B cell (primary cell): ENCODE measurements around the gene ECI1.

Experiments used
- EZH2 ChIP-seq: IDR thresholded peaks from 2 replicates; pipeline ENCODE4 v1.6.1; 2012; ENCODE audit warnings: borderline replicate concordance, low read depth, mild to moderate bottlenecking, moderate library complexity, low read length; ENCODE audit not compliant: insufficient read depth, poor library complexity, severe bottlenecking
- TF ChIP-seq, protein P1 (sequence below): fragments of 200-600 bp; IDR thresholded peaks from one replicate; pipeline ENCODE4 v1.8.0; 2022; ENCODE audit warnings: antibody characterized with exemption, mild to moderate bottlenecking

DNA sequence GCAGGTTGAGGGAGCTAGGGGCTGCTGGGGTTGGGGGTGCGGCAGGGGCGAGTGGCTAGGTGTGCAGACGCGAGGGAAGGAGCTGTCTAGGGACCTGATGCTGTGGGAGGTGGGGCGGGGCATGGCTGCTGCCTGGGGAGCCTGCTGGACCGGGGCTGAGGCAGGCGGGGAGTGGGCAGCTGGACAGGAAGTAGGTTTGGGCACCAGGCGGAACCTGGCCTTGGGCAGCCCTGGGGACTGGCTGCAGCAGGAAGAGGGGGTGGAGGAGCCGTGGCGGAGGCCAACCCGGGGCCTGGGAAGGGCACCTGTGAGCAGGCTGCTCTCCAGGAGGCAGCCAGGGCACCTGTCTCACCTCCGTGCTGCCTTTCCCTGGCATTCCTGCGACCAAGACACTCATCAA is 21.0 kb downstream of the ECI1 start:
- TF ChIP-seq, protein P1, sequence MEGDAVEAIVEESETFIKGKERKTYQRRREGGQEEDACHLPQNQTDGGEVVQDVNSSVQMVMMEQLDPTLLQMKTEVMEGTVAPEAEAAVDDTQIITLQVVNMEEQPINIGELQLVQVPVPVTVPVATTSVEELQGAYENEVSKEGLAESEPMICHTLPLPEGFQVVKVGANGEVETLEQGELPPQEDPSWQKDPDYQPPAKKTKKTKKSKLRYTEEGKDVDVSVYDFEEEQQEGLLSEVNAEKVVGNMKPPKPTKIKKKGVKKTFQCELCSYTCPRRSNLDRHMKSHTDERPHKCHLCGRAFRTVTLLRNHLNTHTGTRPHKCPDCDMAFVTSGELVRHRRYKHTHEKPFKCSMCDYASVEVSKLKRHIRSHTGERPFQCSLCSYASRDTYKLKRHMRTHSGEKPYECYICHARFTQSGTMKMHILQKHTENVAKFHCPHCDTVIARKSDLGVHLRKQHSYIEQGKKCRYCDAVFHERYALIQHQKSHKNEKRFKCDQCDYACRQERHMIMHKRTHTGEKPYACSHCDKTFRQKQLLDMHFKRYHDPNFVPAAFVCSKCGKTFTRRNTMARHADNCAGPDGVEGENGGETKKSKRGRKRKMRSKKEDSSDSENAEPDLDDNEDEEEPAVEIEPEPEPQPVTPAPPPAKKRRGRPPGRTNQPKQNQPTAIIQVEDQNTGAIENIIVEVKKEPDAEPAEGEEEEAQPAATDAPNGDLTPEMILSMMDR, result no peak
- no peak for TF ChIP-seq EZH2
